GM12878 (cell line): ENCODE data around the gene AP3B1.

Source experiments
- CBX3 ChIP-seq: fragments of 200-600 bp; sonication (generic); IDR thresholded peaks from 2 replicates; pipeline ENCODE4 v1.6.1; 2016; ENCODE audit warnings: low read depth, borderline replicate concordance
- CREB1 ChIP-seq: IDR thresholded peaks from 2 replicates; pipeline ENCODE4 v1.6.1; 2012; ENCODE audit warnings: low read depth, mild to moderate bottlenecking, inconsistent platforms
- ESRRA ChIP-seq: IDR thresholded peaks from 2 replicates; pipeline ENCODE4 v1.6.1; 2012; ENCODE audit warnings: mild to moderate bottlenecking, low read length, improper control_type of control experiment
- POLR2AphosphoS5 ChIP-seq: IDR thresholded peaks from 2 replicates; pipeline ENCODE4 v1.6.1; 2011; ENCODE audit warnings: mild to moderate bottlenecking, low read length, inconsistent platforms
- TF ChIP-seq, protein P1 (sequence below), 3 experiments: IDR thresholded peaks in 2 of 3; conservative IDR thresholded peaks in 1 of 3; 2 replicates each; pipeline ENCODE4 v1.5.1; 2011; ENCODE audit warnings: low read depth in 3 of 3, low read length in 3 of 3, mild to moderate bottlenecking in 3 of 3, control low read depth in 2 of 3, moderate library complexity in 2 of 3, inconsistent platforms in 1 of 3, mixed read lengths in 1 of 3; ENCODE audit not compliant: control insufficient read depth in 2 of 3, insufficient read depth in 1 of 3; ENCODE audit errors: extremely low read depth in 1 of 3
- TF ChIP-seq, protein P2 (sequence below): IDR thresholded peaks from 2 replicates; pipeline ENCODE4 v1.6.1; 2012; ENCODE audit warnings: low read depth, low read length, improper control_type of control experiment
- TF ChIP-seq, protein P3 (sequence below): IDR thresholded peaks from 2 replicates; pipeline ENCODE4 v1.6.1; 2012; ENCODE audit warnings: mild to moderate bottlenecking, low read depth, low read length
- TF ChIP-seq, protein P4 (sequence below): IDR thresholded peaks from 2 replicates; pipeline ENCODE4 v1.6.1; 2012; ENCODE audit warnings: low read depth, low read length, improper control_type of control experiment
- TF ChIP-seq, protein P5 (sequence below): fragments of 450-650 bp; IDR thresholded peaks from 2 replicates; pipeline ENCODE4 v1.6.1; 2014; ENCODE audit warnings: mild to moderate bottlenecking

DNA sequence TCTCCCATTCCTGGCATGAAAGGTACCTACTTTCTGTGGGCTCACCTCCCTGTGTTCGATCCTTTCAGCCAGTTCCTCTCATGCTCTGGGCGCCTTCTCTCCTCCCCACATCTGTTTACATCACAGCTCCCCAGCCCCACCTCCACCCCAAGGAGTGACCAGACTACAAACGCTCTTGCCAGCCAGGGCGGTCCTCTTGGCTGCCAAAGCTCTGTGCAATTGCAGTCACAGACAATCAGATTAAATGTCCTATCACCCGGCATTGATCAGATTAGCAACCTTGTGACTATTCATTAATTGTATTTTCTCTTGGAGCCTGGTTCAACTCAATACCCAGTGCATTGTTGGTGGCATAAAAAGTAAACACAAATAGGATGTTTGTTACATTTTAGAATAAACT is 307.2 kb downstream of the AP3B1 start:
- TF ChIP-seq, protein P1, sequence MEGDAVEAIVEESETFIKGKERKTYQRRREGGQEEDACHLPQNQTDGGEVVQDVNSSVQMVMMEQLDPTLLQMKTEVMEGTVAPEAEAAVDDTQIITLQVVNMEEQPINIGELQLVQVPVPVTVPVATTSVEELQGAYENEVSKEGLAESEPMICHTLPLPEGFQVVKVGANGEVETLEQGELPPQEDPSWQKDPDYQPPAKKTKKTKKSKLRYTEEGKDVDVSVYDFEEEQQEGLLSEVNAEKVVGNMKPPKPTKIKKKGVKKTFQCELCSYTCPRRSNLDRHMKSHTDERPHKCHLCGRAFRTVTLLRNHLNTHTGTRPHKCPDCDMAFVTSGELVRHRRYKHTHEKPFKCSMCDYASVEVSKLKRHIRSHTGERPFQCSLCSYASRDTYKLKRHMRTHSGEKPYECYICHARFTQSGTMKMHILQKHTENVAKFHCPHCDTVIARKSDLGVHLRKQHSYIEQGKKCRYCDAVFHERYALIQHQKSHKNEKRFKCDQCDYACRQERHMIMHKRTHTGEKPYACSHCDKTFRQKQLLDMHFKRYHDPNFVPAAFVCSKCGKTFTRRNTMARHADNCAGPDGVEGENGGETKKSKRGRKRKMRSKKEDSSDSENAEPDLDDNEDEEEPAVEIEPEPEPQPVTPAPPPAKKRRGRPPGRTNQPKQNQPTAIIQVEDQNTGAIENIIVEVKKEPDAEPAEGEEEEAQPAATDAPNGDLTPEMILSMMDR (IDR thresholded peaks at IDR 0.05 in 2 of 3, conservative IDR thresholded peaks at IDR 0.05 in 1 of 3; ENCODE audit: control insufficient read depth in 2 of 3, extremely low read depth in 1 of 3, insufficient read depth in 1 of 3, low read depth in 3 of 3, low read length in 3 of 3), result no peak
- TF ChIP-seq, protein P2, sequence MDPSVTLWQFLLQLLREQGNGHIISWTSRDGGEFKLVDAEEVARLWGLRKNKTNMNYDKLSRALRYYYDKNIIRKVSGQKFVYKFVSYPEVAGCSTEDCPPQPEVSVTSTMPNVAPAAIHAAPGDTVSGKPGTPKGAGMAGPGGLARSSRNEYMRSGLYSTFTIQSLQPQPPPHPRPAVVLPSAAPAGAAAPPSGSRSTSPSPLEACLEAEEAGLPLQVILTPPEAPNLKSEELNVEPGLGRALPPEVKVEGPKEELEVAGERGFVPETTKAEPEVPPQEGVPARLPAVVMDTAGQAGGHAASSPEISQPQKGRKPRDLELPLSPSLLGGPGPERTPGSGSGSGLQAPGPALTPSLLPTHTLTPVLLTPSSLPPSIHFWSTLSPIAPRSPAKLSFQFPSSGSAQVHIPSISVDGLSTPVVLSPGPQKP, result no peak
- no peak for TF ChIP-seq POLR2AphosphoS5
- TF ChIP-seq CBX3, result no peak
- TF ChIP-seq, protein P3, sequence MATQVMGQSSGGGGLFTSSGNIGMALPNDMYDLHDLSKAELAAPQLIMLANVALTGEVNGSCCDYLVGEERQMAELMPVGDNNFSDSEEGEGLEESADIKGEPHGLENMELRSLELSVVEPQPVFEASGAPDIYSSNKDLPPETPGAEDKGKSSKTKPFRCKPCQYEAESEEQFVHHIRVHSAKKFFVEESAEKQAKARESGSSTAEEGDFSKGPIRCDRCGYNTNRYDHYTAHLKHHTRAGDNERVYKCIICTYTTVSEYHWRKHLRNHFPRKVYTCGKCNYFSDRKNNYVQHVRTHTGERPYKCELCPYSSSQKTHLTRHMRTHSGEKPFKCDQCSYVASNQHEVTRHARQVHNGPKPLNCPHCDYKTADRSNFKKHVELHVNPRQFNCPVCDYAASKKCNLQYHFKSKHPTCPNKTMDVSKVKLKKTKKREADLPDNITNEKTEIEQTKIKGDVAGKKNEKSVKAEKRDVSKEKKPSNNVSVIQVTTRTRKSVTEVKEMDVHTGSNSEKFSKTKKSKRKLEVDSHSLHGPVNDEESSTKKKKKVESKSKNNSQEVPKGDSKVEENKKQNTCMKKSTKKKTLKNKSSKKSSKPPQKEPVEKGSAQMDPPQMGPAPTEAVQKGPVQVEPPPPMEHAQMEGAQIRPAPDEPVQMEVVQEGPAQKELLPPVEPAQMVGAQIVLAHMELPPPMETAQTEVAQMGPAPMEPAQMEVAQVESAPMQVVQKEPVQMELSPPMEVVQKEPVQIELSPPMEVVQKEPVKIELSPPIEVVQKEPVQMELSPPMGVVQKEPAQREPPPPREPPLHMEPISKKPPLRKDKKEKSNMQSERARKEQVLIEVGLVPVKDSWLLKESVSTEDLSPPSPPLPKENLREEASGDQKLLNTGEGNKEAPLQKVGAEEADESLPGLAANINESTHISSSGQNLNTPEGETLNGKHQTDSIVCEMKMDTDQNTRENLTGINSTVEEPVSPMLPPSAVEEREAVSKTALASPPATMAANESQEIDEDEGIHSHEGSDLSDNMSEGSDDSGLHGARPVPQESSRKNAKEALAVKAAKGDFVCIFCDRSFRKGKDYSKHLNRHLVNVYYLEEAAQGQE, result no peak
- no peak for TF ChIP-seq CREB1
- no peak for TF ChIP-seq ESRRA
- TF ChIP-seq, protein P4, sequence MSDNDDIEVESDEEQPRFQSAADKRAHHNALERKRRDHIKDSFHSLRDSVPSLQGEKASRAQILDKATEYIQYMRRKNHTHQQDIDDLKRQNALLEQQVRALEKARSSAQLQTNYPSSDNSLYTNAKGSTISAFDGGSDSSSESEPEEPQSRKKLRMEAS, result no peak
- TF ChIP-seq, protein P5, sequence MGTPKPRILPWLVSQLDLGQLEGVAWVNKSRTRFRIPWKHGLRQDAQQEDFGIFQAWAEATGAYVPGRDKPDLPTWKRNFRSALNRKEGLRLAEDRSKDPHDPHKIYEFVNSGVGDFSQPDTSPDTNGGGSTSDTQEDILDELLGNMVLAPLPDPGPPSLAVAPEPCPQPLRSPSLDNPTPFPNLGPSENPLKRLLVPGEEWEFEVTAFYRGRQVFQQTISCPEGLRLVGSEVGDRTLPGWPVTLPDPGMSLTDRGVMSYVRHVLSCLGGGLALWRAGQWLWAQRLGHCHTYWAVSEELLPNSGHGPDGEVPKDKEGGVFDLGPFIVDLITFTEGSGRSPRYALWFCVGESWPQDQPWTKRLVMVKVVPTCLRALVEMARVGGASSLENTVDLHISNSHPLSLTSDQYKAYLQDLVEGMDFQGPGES, result no peak
